Right lobe of liver (tissue), 6 donors: ENCODE data around the gene ABCG4. TPM values are rescaled to one million over a fixed set of nuclear protein-coding genes. Genes with fewer than 3 reads are reported as not detected.
"Not testable (repeated sequence)": the region's sequence is repeated elsewhere in the genome, so short reads cannot be mapped to it uniquely, and the experiment has no call there.

Experiments used
- ATAC-seq, 4 donors: fragments of 200-7000 bp; cut with Tn5 transposase; one replicate each; pipeline ENCODE4 v1.9.1; 2020; ENCODE audit warnings: mild to moderate bottlenecking in 4 of 4, moderate library complexity in 4 of 4
- DNase-seq, 3 donors: peaks; one replicate each; pipeline ENCODE4 v3.0.0-alpha.2; 2020
- H3K27ac ChIP-seq, 3 donors: fragments of 200-600 bp; one replicate each; pipeline ENCODE4 v1.8.0; 2022
- H3K27me3 ChIP-seq, 2 donors: fragments of 200-600 bp; one replicate each; pipeline ENCODE4 v1.8.0; 2022
- H3K36me3 ChIP-seq, 4 donors: fragments of 200-600 bp; sonication (generic) in 1 of 4; one replicate each; pipeline versions ENCODE4 v1.5.1 to v1.8.0; 2017 to 2022; ENCODE audit warnings: control low read depth in 1 of 4
- H3K4me1 ChIP-seq, 4 donors: fragments of 200-600 bp; sonication (generic) in 1 of 4; one replicate each; pipeline versions ENCODE4 v1.5.1 to v1.8.0; 2017 to 2022; ENCODE audit warnings: control low read depth in 1 of 4
- H3K4me3 ChIP-seq, 3 donors: fragments of 200-600 bp; one replicate each; pipeline ENCODE4 v1.8.0; 2022
- H3K9me3 ChIP-seq, 4 donors: fragments of 200-600 bp; sonication (generic) in 1 of 4; one replicate each; pipeline versions ENCODE4 v1.5.1 to v1.8.0; 2017 to 2022; ENCODE audit warnings: control low read depth in 1 of 4
- POLR2A ChIP-seq: fragments of 450-650 bp; IDR thresholded peaks from one replicate; pipeline ENCODE4 v1.6.1; 2017; ENCODE audit warnings: antibody characterized with exemption, mild to moderate bottlenecking
- WGBS: methylation state at CpG from one replicate; pipeline ENCODE4 v1.1.6; 2018; ENCODE audit warnings: low coverage, low lambda C conversion rate; ENCODE audit not compliant: insufficient coverage; ENCODE audit errors: missing lambda C conversion rate; 5-methylcytosine and 5-hydroxymethylcytosine counted together
- intact Hi-C, 2 donors: fragments of 100-400 bp; cut with DNase I; formaldehyde crosslinking; loops; one replicate each; pipeline versions ENCODE4 v1.11.2 to v1.14.1; 2022
- total RNA-seq, 6 experiments: library from RNA; depleted of rRNA in 2 of 6; stranded (reverse); fragments of >200 nt in 2 of 6; fragmentation: NEBNext Ultra II Directional in 3 of 6; extraction: Animal tissue kit (Norgen Biotek cat#: 25700) in 3 of 6; gene quantifications; one replicate each; pipeline versions ENCODE4 v1.1.0 to v1.2.4, GENCODE V29; 2016 to 2023
- TF ChIP-seq, protein P1 (sequence below), 4 donors: fragments of 200-600 bp in 3 of 4; fragments of 450-650 bp in 1 of 4; IDR thresholded peaks; one replicate each; pipeline versions ENCODE4 v1.5.1 to v1.8.0; 2016 to 2022; ENCODE audit warnings: antibody characterized with exemption in 4 of 4, mild to moderate bottlenecking in 2 of 4
- donor health status: DM: no; HTN: yes; CAD: no.
- donor health status: DM: no; HTN: no; CAD: no.
- donor health status: DM: no; HTN: no; CAD: no.
- donor health status: DM: no; HTN: yes; CAD: no.
- donor health status: DM: no; HTN: yes; CAD: no.

Gene ABCG4
- total RNA-seq, 6 experiments from 2014 or later = 0.04 to 0.22 (median 0.09) TPM; not detected in 2

DNA sequence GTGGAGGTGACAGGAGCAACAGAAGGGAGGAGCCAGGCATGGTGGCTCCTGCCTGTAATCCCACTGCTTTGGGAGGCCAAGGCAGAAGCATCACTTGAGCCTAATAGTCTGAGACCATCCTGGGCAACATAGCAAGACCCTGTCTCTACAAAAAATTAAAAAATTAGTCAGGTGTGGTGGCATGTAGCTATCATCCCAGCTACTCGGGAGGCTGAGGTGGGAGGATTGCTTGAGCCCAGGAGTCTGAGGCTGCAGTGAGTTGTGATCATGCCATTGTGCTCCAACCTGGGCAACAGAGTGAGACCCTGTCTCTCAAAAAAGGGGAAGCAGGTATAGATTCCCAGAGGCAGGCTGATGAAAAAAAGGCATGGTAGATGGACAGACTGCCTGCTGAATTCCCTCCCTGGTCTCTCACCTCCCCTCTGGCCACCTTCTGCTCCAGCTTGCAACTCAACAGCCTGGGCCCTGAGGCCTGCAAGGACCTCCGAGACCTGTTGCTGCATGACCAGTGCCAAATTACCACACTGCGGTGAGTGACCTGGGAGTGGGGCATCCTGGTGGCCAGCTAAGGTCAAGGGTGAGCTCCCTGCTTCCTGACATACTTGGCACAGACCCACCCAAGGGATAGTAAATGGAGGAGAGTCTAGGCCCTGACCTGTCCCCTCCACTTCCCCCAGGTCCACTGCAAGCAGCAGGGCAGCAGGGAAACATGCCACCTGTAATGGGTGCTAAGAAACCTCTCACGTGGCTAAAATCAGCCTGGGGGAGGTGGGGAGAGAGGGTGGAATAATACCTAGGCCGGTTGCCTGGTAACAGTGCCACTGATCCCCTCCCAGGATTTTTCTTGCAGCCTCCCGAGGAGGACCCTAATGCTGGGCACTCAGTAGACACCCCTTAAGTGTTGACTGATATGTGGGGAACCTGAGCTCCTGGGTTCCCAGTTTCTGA is 32.2 kb downstream of the ABCG4 start:
- Histone ChIP-seq H3K4me3 (no peak overlapping the region), H3K9me3 (no peaks in the 10 kb centered on the region), H3K27ac (no peak overlapping the region), H3K4me1 (peaks cover 0 to 14% (median 5%) of the 10 kb centered on the region in 4 donors), H3K36me3 (no peaks in the 10 kb centered on the region), H3K27me3 (no peaks in the 10 kb centered on the region)
- 63% methylated on average over 4 of the region's 6 CpGs for WGBS
- DNase-seq (peak in 1 of 3 donors; percentile 69), ATAC-seq (peak; percentile 65 to 76 (median 72))
- intact Hi-C loops = no loop called here
- TF ChIP-seq, protein P1, sequence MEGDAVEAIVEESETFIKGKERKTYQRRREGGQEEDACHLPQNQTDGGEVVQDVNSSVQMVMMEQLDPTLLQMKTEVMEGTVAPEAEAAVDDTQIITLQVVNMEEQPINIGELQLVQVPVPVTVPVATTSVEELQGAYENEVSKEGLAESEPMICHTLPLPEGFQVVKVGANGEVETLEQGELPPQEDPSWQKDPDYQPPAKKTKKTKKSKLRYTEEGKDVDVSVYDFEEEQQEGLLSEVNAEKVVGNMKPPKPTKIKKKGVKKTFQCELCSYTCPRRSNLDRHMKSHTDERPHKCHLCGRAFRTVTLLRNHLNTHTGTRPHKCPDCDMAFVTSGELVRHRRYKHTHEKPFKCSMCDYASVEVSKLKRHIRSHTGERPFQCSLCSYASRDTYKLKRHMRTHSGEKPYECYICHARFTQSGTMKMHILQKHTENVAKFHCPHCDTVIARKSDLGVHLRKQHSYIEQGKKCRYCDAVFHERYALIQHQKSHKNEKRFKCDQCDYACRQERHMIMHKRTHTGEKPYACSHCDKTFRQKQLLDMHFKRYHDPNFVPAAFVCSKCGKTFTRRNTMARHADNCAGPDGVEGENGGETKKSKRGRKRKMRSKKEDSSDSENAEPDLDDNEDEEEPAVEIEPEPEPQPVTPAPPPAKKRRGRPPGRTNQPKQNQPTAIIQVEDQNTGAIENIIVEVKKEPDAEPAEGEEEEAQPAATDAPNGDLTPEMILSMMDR (IDR thresholded peaks at IDR 0.05) = no peak
- TF ChIP-seq POLR2A = no peak

DNA sequence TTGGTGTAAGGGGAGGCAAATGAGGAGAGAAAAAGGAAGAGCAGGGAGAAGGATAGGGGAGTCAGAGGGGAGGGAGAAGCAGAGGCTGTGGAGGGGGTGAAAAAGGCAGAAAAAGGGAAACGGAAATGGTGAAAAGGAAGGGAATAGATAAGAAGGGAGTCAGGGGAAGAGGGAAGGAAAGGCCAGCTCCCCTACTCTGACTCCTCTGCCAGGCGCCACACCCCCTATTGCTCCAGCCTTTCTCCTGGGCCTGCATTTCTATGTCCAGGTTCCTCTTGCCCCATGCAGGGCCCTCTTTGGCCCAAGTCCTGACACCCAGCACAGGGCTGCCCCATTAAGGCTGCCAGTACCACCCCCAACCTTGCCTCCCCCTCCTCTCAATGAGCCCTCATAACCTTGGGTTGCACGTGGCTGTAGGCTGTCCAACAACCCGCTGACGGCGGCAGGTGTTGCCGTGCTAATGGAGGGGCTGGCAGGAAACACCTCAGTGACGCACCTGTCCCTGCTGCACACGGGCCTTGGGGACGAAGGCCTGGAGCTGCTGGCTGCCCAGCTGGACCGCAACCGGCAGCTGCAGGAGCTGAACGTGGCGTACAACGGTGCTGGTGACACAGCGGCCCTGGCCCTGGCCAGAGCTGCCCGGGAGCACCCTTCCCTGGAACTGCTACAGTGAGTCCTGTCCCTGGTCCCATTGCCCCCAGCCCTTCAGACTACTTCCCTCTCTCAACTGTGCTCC is 33.0 kb downstream of the ABCG4 start:
- Histone ChIP-seq H3K36me3 (no peaks in the 10 kb centered on the region), H3K4me3 (no peak overlapping the region), H3K27me3 (no peaks in the 10 kb centered on the region), H3K9me3 (no peaks in the 10 kb centered on the region), H3K27ac (no peak overlapping the region), H3K4me1 (peaks cover 0 to 14% (median 5%) of the 10 kb centered on the region in 4 donors)
- intact Hi-C loops = no loop called here
- TF ChIP-seq, protein P1 (IDR thresholded peaks at IDR 0.05) = no peak
- DNase-seq (no peak), ATAC-seq (peak; percentile 21 to 38 (median 22))
- WGBS = 78% methylated on average over 6 of the region's 17 CpGs

DNA sequence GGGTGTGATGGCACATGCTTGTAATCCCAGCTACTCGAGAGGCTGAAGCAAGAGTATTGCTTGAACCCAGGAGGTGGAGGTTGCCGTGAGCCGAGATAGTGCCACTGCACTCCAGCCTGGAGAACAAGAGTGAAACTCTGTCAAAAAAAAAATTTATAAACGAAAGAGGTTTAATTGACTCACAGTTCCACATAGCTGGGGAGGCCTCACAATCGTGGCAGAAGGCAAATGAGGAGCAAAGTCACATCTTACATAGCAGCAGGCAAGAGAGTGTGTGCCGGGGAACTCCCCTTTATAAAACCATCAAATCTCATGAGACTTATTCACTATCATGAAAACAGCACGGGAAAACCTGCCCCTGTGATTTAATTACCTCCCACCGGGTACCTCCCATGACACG is 35.5 kb downstream of the ABCG4 start:
- H3K27me3 ChIP-seq, H3K9me3 ChIP-seq, intact Hi-C loops, DNase-seq, H3K36me3 ChIP-seq, H3K27ac ChIP-seq, ATAC-seq, H3K4me3 ChIP-seq: not testable (repeated sequence)
- 84% methylated on average over 8 of the region's 9 CpGs for WGBS
- H3K4me1 ChIP-seq = peaks cover 0 to 10% (median 5%) of the 10 kb centered on the region in 4 donors

DNA sequence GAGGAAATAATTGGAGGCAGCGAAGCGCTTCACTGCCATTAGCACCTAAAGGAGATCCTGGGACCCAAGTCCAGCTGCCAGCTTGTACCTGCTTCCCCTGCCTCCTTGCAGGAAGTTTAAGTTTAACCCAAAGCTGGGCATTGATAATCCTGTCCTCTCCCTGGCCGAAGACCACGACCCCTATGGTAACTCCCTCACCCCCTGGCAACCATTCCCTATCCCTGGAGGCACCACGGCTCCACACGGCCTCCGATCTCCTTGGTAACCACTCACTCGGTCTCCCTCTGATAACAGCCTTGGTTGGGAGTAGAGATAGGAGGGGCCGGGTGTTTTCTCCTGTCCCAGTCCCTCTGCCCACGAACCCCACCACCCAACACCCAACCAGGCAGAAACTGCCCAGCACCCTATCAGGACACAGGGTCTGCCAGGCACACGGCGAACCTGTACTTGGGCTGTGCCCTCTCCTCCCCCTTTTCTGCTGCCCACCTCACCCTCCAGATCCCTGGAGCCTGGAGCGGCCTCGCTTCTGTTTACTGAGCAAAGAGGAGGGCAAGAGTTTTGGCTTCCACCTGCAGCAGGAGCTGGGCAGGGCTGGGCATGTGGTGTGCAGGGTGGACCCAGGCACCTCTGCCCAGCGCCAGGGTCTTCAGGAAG is 37.3 kb downstream of the ABCG4 start:
- H3K27me3 ChIP-seq = no peaks in the 10 kb centered on the region
- H3K27ac ChIP-seq = no peak overlapping the region
- TF ChIP-seq, protein P1 (IDR thresholded peaks at IDR 0.05) = no peak
- TF ChIP-seq POLR2A = no peak
- no peak overlapping the region for H3K4me3 ChIP-seq
- no peaks in the 10 kb centered on the region for H3K9me3 ChIP-seq
- DNase-seq (no peak), ATAC-seq (no peak)
- H3K36me3 ChIP-seq = no peaks in the 10 kb centered on the region
- intact Hi-C loops = no loop called here
- 51% methylated on average over 12 of the region's 15 CpGs for WGBS
- peaks cover 0 to 5% (median 2%) of the 10 kb centered on the region in 4 donors for H3K4me1 ChIP-seq
